ENCODE results near the gene CDKL5.

GRCh38 chrX:18557879-18558278 is 132.5 kb downstream of the CDKL5 start:
- TF ChIP-seq EZH2 (IDR thresholded peaks at IDR 0.05; ENCODE audit: insufficient read depth, low read length) (no peak), CTCF (IDR thresholded peaks at IDR 0.05; ENCODE audit: insufficient read depth, low read depth, low read length) (no peak)
